ENCODE data around the gene TBX18. TPM values are rescaled to one million over a fixed set of nuclear protein-coding genes. Genes with fewer than 3 reads are reported as not detected.

Gene TBX18
- total RNA-seq, 1 experiment from 2014 or later, result not detected

DNA sequence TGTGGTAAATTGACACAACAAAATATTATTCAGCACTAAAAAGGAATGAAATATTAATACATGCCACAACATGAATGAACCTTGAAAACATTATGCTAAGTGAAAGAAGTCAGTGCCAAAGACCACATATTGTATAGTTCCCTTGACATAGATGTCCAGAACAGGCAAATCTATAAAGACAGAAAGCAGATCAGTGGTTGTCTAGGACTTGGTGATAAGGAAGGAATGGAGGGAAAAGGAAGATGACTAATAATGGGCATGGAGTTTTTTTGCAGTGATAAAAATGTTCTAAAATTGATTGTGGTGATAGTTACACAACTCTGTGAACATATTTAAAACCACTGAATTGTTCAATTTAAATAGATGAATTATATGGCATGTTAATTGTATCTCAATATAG, 32.5 kb downstream of the TBX18 start:
- Mint-ChIP-seq H3K27ac (no peak overlapping the region), H3K4me3 (no peak overlapping the region)

More for the DNA sequence above, 32.5 kb downstream of the TBX18 start:
- Histone ChIP-seq H3K23me2 (ENCODE audit: insufficient read length, low read depth, low read length, poor library complexity, severe bottlenecking) (no peaks in the 10 kb centered on the region), H4K91ac (ENCODE audit: insufficient read length, low read depth, low read length) (no peak overlapping the region), H2BK20ac (ENCODE audit: low read depth, low read length, poor library complexity, severe bottlenecking) (no peak overlapping the region), H2BK120ac (ENCODE audit: low read depth, low read length, poor library complexity, severe bottlenecking) (no peak overlapping the region), H3K14ac (ENCODE audit: insufficient read depth, low read length) (no peak overlapping the region), H4K8ac (replicated peaks; ENCODE audit: insufficient read length, low read depth, low read length) (no peak overlapping the region), H3K9ac (ENCODE audit: extremely low read depth, insufficient read length, low read length) (no peak overlapping the region), H2BK12ac (ENCODE audit: insufficient read length, low read depth, low read length) (no peak overlapping the region), H3K27me3 (ENCODE audit: insufficient read depth, low read length) (no peaks in the 10 kb centered on the region), H3K79me2 (ENCODE audit: insufficient read depth, low read length) (no peaks in the 10 kb centered on the region), H3K18ac (ENCODE audit: insufficient read length, low read depth, low read length) (no peak overlapping the region), H4K5ac (ENCODE audit: insufficient read length, low read depth, low read length) (no peak overlapping the region), H3K27ac (ENCODE audit: insufficient read length, low read depth, low read length) (no peak overlapping the region), H4K20me1 (ENCODE audit: control insufficient read depth, insufficient read depth, insufficient read length) (no peaks in the 10 kb centered on the region), H3K9me3 (ENCODE audit: control insufficient read depth, low read depth, low read length) (no peaks in the 10 kb centered on the region), H2AK5ac (ENCODE audit: insufficient read length, low read length) (no peak overlapping the region), H3K4me2 (ENCODE audit: insufficient read depth, insufficient read length, low read length) (no peak overlapping the region), H3K23ac (ENCODE audit: insufficient read length, low read depth, low read length) (no peak overlapping the region), H3K79me1 (ENCODE audit: insufficient read depth, low read depth, low read length, poor library complexity, severe bottlenecking) (no peaks in the 10 kb centered on the region), H3K4ac (ENCODE audit: low read depth, low read length) (no peak overlapping the region), H3K56ac (ENCODE audit: insufficient read length, low read depth, low read length) (no peak overlapping the region), H3T11ph (ENCODE audit: low read length) (no peak overlapping the region), H3K4me1 (ENCODE audit: insufficient read depth, low read length) (no peaks in the 10 kb centered on the region), H2AFZ (ENCODE audit: low read length) (no peak overlapping the region), H2BK5ac (ENCODE audit: insufficient read length, low read length) (no peak overlapping the region), H2BK15ac (ENCODE audit: low read depth, low read length) (no peak overlapping the region)
- Mint-ChIP-seq H3K27me3 (ENCODE audit: low read depth) (peaks cover 5% of the 10 kb centered on the region), H3K36me3 (ENCODE audit: insufficient read depth in 1 of 3, low read depth in 3 of 3) (no peaks in the 10 kb centered on the region), H3K4me1 (no peaks in the 10 kb centered on the region), H3K9me3 (no peaks in the 10 kb centered on the region)
- DNase-seq, result no peak
- TF ChIP-seq, protein P1, sequence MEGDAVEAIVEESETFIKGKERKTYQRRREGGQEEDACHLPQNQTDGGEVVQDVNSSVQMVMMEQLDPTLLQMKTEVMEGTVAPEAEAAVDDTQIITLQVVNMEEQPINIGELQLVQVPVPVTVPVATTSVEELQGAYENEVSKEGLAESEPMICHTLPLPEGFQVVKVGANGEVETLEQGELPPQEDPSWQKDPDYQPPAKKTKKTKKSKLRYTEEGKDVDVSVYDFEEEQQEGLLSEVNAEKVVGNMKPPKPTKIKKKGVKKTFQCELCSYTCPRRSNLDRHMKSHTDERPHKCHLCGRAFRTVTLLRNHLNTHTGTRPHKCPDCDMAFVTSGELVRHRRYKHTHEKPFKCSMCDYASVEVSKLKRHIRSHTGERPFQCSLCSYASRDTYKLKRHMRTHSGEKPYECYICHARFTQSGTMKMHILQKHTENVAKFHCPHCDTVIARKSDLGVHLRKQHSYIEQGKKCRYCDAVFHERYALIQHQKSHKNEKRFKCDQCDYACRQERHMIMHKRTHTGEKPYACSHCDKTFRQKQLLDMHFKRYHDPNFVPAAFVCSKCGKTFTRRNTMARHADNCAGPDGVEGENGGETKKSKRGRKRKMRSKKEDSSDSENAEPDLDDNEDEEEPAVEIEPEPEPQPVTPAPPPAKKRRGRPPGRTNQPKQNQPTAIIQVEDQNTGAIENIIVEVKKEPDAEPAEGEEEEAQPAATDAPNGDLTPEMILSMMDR (conservative IDR thresholded peaks at IDR 0.05), result no peak

Data from H9 (cell line).